Gastrocnemius medialis (tissue), 4 donors: ENCODE results near the gene PLA2G15. TPM values are rescaled to one million over a fixed set of nuclear protein-coding genes. Genes with fewer than 3 reads are reported as not detected.
A peak's percentile ranks its signal among the peaks of the same experiment; 100 is the strongest.

Experiments used
- ATAC-seq, 2 donors: fragments of 150-250 bp; one replicate each; pipeline ENCODE4 v1.9.1; 2016
- DNase-seq, 2 donors: peaks; one replicate each; pipeline ENCODE4 v3.0.0-alpha.2; 2019
- H3K27ac ChIP-seq, 4 donors: fragments of 200-600 bp; sonication (generic); 1 replicate in 1 of 4; 2 replicates in 3 of 4; pipeline ENCODE4 v1.5.1; 2016 to 2018; ENCODE audit warnings: mild to moderate bottlenecking in 2 of 4, moderate library complexity in 1 of 4
- H3K27me3 ChIP-seq, 3 donors: fragments of 200-600 bp; sonication (generic) in 2 of 3; 1 replicate in 1 of 3; 2 replicates in 2 of 3; pipeline versions ENCODE4 v1.5.1 to v1.6.0; 2016 to 2019; ENCODE audit warnings: mild to moderate bottlenecking in 1 of 3, moderate library complexity in 1 of 3
- H3K36me3 ChIP-seq, 2 donors: fragments of 200-600 bp; sonication (generic) in 1 of 2; one replicate each; pipeline ENCODE4 v1.5.1; 2017 to 2018
- H3K4me1 ChIP-seq, 2 donors: fragments of 200-600 bp; sonication (generic) in 1 of 2; one replicate each; pipeline ENCODE4 v1.5.1; 2016 to 2017; ENCODE audit warnings: mild to moderate bottlenecking in 2 of 2
- H3K4me3 ChIP-seq, 4 donors: fragments of 200-600 bp; sonication (generic) in 3 of 4; 1 replicate in 1 of 4; 2 replicates in 3 of 4; pipeline ENCODE4 v1.5.1; 2016 to 2019; ENCODE audit warnings: mild to moderate bottlenecking in 2 of 4
- H3K9me3 ChIP-seq, 3 donors: fragments of 200-600 bp; sonication (generic) in 2 of 3; 1 replicate in 1 of 3; 2 replicates in 2 of 3; pipeline ENCODE4 v1.5.1; 2016 to 2019
- POLR2A ChIP-seq, 2 donors: fragments of 450-650 bp; IDR thresholded peaks; one replicate each; pipeline ENCODE4 v1.6.1; 2017; ENCODE audit warnings: antibody characterized with exemption in 2 of 2, mild to moderate bottlenecking in 2 of 2, moderate library complexity in 2 of 2
- in situ Hi-C, 4 donors: fragments of 200-750 bp; cut with MboI; loops; one replicate each; pipeline versions ENCODE4 v1.15.0 to v1.8.0; 2017; ENCODE audit warnings: low sequenced_read_pairs in 4 of 4
- intact Hi-C: fragments of 100-400 bp; cut with DNase I; formaldehyde crosslinking; loops from one replicate; pipeline ENCODE4 v1.15.1; 2023; ENCODE audit warnings: low total_unique reads
- total RNA-seq, 4 donors: library from RNA; depleted of rRNA; stranded (reverse); fragments of >200 nt; gene quantifications; one replicate each; pipeline versions ENCODE4 v1.1.0 to v1.2.3, GENCODE V29; 2016
- TF ChIP-seq, protein P1 (sequence below), 5 experiments: fragments of 450-650 bp in 3 of 5; fragments of 200-600 bp in 2 of 5; sonication (generic) in 2 of 5; IDR thresholded peaks in 4 of 5; conservative IDR thresholded peaks in 1 of 5; 1 replicate in 4 of 5; 2 replicates in 1 of 5; pipeline ENCODE4 v1.5.1; 2016 to 2019; ENCODE audit warnings: antibody characterized with exemption in 5 of 5, mild to moderate bottlenecking in 3 of 5, moderate library complexity in 3 of 5

PLA2G15 gene
- total RNA-seq, 4 donors from 2014 or later = 67.8 to 91.3 (median 84.8) TPM

DNA sequence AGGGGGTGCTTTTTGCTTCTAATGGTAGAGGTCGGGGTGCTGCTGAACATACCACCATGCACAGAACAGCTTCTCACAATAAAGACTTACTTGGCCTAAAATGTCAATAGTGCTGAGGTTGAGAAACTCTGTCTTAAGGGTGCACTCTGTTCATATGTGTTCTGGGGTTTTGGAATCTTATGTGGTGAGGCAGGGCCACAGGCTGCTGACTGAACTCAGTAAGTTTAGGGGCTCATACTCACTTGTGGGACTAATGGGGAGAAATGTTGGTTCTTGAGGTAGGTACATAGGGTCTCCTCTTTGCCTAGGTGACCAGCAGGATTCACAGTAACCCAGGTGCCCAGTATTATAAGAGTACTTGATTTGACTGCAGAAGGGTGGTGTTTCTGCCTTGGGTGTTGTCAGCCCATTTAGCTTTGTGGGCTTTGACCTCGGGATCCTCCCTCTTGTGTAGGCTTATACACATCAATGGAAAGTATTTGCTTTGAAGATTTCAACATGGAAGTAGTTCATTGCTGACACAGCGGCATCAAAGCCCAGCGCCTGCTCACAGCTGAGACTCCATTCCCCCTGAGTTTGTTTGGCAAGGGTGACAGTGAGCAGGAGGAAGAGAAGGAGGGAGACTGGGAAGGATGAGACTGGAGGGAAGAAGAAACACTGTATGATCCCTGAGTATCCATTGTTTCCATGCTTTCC is 36.3 kb downstream of the PLA2G15 start:
- H3K36me3 ChIP-seq = peaks cover 0 to 22% of the 10 kb centered on the region in 2 donors
- TF ChIP-seq POLR2A (IDR thresholded peaks at IDR 0.05) = no peak
- TF ChIP-seq, protein P1, sequence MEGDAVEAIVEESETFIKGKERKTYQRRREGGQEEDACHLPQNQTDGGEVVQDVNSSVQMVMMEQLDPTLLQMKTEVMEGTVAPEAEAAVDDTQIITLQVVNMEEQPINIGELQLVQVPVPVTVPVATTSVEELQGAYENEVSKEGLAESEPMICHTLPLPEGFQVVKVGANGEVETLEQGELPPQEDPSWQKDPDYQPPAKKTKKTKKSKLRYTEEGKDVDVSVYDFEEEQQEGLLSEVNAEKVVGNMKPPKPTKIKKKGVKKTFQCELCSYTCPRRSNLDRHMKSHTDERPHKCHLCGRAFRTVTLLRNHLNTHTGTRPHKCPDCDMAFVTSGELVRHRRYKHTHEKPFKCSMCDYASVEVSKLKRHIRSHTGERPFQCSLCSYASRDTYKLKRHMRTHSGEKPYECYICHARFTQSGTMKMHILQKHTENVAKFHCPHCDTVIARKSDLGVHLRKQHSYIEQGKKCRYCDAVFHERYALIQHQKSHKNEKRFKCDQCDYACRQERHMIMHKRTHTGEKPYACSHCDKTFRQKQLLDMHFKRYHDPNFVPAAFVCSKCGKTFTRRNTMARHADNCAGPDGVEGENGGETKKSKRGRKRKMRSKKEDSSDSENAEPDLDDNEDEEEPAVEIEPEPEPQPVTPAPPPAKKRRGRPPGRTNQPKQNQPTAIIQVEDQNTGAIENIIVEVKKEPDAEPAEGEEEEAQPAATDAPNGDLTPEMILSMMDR (IDR thresholded peaks at IDR 0.05 in 4 of 5, conservative IDR thresholded peaks at IDR 0.05 in 1 of 5) = no peak
- H3K27ac ChIP-seq = peak overlapping the region; percentile 86 to 99 (median 95)
- DNase-seq = peak in 1 of 2 donors; percentile 44
- in situ Hi-C loops = no loop called here
- H3K27me3 ChIP-seq = no peaks in the 10 kb centered on the region
- no peaks in the 10 kb centered on the region for H3K9me3 ChIP-seq
- peak overlapping the region in 1 of 4 donors; percentile 7 for H3K4me3 ChIP-seq
- intact Hi-C loops = loop anchor here (2.0 kb wide), 1 partner anchor 17 kb away; the partner anchor contains the start of gene SLC7A6
- ATAC-seq = no peak
- peaks cover 80 to 89% of the 10 kb centered on the region in 2 donors for H3K4me1 ChIP-seq

DNA sequence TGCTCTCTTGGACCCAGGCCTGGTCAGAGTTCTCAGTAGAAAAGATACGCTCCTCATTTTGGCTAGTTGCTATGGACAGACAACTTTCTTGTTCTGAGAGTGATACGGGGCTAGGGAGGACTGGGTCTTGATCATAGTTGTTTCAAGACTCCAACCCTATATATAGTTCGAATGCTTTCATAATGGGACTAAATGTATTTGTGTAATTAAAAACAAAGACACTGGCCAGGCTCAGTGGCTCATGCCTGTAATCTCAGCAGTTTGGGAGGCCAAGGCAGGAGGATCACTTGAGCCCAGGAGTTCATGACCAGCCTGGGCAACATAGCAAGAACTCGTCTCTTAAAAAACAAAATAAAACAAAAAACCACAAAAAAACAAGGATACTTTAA is 36.9 kb downstream of the PLA2G15 start:
- Histone ChIP-seq H3K36me3 (peaks cover 0 to 27% of the 10 kb centered on the region in 2 donors), H3K4me1 (peaks cover 80 to 89% of the 10 kb centered on the region in 2 donors), H3K9me3 (no peaks in the 10 kb centered on the region), H3K4me3 (no peak overlapping the region), H3K27me3 (no peaks in the 10 kb centered on the region), H3K27ac (peak overlapping the region; percentile 86 to 99 (median 95))
- peak in 1 of 2 donors; percentile 10 for TF ChIP-seq POLR2A (IDR thresholded peaks at IDR 0.05)
- TF ChIP-seq, protein P1 (IDR thresholded peaks at IDR 0.05 in 4 of 5, conservative IDR thresholded peaks at IDR 0.05 in 1 of 5) = no peak
- peak in 1 of 2 donors; percentile 6 for ATAC-seq
- no peak for DNase-seq
- intact Hi-C loops = loop anchor here (2.0 kb wide), 1 partner anchor 17 kb away; the partner anchor contains the start of gene SLC7A6
- in situ Hi-C loops = no loop called here

DNA sequence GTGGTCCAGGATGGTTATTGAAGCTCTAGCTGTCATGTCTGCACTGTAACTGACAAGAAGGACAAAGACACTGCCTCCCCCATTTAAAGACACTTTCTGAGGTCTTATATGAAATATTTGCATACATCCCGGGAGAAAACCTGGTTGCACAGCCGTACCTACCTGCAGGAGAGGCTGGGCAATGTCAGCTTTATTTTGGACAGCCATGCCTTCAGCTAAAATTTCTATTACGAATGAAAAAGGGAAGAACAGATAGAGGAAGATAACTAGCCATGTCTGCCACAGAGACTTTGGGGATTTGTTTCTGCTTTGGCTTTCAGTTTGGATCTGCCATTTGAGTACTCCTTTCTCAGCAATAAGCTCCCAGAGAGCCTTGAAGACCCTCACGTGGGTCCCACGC is 38.2 kb downstream of the PLA2G15 start:
- in situ Hi-C loops (no loop called here), intact Hi-C loops (loop anchor here (2.0 kb wide), 1 partner anchor 19 kb away; the partner anchor contains the start of gene SLC7A6)
- H3K4me1 ChIP-seq = peaks cover 89 to 90% of the 10 kb centered on the region in 2 donors
- H3K36me3 ChIP-seq = peaks cover 0 to 23% of the 10 kb centered on the region in 2 donors
- H3K4me3 ChIP-seq = peak overlapping the region in 2 of 4 donors; percentile 16 to 28
- DNase-seq = no peak
- H3K9me3 ChIP-seq = no peaks in the 10 kb centered on the region
- peak overlapping the region; percentile 86 to 99 (median 95) for H3K27ac ChIP-seq
- TF ChIP-seq, protein P1 (IDR thresholded peaks at IDR 0.05 in 4 of 5, conservative IDR thresholded peaks at IDR 0.05 in 1 of 5) = no peak
- TF ChIP-seq POLR2A (IDR thresholded peaks at IDR 0.05) = no peak
- H3K27me3 ChIP-seq = no peaks in the 10 kb centered on the region
- no peak for ATAC-seq

DNA sequence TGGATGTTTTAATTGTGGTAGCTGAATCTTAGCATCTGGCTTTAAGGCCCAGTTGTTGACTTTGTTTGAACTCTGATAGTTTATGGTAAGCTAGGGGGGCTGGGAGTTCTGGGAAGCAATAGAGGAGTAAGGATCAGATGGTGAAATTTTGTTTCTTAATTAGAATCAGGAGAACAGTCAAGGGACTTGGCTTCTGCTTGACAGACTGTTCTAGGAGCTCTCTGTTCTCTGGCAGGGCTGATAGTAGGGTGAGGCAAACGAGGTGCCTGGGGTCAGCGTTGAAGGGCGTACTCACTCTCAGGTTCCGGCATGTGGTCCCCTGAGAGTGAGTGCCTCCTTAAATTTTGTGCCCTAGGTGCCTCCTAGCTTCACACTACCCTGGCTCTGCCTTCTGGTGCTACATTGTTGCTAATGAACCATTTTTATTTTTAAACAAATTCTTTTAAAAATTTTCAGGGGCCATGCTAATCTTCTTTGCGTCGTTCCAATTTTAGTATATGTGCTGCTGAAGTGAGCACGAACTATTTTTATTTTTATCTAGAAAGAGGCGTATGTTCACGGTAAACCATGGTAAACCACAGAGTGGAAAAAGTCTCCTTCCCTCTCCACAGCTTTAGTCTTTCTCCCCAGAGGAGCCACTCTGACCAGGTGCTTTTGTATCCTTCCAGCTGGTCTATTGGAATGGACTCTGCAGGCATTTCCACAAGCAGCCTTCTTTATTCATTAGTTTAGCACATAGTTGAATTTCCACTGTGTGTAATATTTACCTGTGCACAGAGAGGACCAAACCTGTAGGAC is 38.8 kb downstream of the PLA2G15 start:
- no peaks in the 10 kb centered on the region for H3K27me3 ChIP-seq
- peak; percentile 51 to 86 for TF ChIP-seq POLR2A (IDR thresholded peaks at IDR 0.05)
- TF ChIP-seq, protein P1 (IDR thresholded peaks at IDR 0.05 in 4 of 5, conservative IDR thresholded peaks at IDR 0.05 in 1 of 5) = peak in 1 of 5 experiments; percentile 16
- no peaks in the 10 kb centered on the region for H3K9me3 ChIP-seq
- H3K36me3 ChIP-seq = peaks cover 0 to 24% of the 10 kb centered on the region in 2 donors
- peak overlapping the region; percentile 11 to 40 (median 24) for H3K4me3 ChIP-seq
- intact Hi-C loops = loop anchor here (2.0 kb wide), 1 partner anchor 19 kb away; the partner anchor contains the start of gene SLC7A6
- DNase-seq = peak; percentile 95 to 97
- H3K27ac ChIP-seq = peak overlapping the region; percentile 86 to 99 (median 95)
- peaks cover 95 to 96% of the 10 kb centered on the region in 2 donors for H3K4me1 ChIP-seq
- in situ Hi-C loops = no loop called here
- peak; percentile 66 to 78 for ATAC-seq
